ENCODE data around the gene ADAMTS9.

DNA sequence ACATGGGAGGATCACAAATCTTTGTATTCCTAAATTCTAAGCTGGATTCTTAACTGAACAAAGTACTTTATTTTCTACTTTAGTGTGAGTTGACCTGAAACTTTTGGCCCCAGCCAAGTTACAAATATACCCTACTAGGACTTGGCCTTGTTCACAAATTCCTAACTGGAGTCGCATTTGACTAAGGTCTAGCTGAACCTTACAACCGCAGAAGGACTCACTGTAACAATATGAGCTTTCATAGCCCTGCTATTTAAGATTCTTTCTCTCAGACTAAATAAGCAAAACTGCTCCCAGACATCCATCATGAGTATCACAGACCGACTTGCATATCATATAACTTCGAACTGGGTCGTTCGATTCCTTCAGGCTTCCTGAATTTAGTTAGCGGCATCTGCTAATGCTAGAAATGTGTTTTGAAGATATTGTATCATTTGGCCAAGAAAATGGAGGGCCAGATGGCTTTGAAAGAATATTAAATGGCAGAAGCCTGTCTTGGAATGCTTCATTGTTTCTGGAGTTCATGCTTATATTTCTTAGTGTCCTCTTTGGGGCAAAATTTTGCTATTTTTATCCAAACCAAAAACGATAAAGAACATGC, 28.4 kb upstream of the ADAMTS9 start:
- TF ChIP-seq, protein P1, sequence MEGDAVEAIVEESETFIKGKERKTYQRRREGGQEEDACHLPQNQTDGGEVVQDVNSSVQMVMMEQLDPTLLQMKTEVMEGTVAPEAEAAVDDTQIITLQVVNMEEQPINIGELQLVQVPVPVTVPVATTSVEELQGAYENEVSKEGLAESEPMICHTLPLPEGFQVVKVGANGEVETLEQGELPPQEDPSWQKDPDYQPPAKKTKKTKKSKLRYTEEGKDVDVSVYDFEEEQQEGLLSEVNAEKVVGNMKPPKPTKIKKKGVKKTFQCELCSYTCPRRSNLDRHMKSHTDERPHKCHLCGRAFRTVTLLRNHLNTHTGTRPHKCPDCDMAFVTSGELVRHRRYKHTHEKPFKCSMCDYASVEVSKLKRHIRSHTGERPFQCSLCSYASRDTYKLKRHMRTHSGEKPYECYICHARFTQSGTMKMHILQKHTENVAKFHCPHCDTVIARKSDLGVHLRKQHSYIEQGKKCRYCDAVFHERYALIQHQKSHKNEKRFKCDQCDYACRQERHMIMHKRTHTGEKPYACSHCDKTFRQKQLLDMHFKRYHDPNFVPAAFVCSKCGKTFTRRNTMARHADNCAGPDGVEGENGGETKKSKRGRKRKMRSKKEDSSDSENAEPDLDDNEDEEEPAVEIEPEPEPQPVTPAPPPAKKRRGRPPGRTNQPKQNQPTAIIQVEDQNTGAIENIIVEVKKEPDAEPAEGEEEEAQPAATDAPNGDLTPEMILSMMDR (conservative IDR thresholded peaks at IDR 0.05; ENCODE audit: low read depth in 2 of 2) = no peak
- no peak for TF ChIP-seq CREB1 (CRISPR knock-in tag; IDR thresholded peaks at IDR 0.05; ENCODE audit: low read depth)
- TF ChIP-seq STAT1 (IDR thresholded peaks at IDR 0.05; ENCODE audit: unreplicated experiment) = no peak
